TTC549 (cell line): ENCODE data around the gene CNTN1.

Experiments used
- FAIRE-seq: peaks from 2 replicates; lab custom pipeline; 2012; peaks lifted over from hg19 to GRCh38; lab: Jason Lieb, UNC

CNTN1 gene

DNA sequence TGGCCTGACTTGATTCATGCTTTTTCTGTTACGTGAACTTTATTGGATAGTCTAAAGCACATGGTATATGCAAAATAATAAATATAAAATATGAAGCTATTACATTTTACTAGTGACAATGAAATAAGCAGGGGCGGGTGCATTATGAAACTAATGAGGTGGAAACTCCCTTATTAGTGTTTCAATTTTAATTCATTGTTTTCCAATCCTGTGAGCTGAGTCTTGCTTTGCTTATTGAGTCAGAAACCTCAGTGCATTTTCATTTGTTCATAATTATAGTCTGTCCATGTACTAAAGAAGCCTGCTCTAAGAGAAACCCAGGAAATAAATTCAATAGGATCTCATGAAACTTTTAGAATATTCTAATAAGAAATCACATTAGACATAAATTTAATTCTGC, 78.5 kb downstream of the CNTN1 start:
- no peak for FAIRE-seq

DNA sequence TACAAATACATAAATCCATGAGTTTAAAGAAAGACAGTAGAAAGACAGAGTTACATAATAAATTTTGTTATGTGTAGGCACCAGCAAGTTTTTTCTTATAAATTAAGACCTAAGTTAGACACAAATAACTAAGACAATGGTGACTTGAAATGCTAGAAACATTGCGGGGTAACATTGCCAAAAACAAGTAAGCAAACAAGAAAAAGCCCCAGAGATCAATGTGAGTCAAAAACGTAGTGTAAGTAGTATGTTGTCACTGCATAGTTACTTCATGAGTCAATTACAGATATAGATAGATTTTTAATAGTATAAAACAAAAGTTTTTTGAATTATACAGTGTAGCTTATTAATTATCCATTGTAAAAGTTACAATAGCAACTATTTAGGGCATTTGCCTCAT, 83.4 kb downstream of the CNTN1 start:
- FAIRE-seq, result no peak

DNA sequence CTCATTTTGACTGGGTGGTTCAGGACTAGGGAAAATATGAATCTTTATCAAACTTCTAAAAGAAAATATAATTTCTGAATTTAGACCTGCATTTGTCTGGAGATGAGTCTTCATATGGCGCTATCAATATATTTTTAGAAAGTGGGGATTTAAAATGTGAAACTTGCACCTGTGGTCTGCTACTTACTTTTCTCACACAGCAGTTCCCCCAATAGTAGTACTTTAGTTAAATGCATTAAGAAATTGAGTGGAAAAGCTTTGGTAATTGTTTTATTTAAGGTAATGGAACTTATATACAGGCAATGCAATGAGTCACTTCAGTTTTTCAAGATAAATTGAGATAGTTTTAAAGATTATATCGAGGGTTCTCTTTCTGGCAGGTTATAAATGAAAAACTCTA, 91.9 kb downstream of the CNTN1 start:
- no peak for FAIRE-seq

DNA sequence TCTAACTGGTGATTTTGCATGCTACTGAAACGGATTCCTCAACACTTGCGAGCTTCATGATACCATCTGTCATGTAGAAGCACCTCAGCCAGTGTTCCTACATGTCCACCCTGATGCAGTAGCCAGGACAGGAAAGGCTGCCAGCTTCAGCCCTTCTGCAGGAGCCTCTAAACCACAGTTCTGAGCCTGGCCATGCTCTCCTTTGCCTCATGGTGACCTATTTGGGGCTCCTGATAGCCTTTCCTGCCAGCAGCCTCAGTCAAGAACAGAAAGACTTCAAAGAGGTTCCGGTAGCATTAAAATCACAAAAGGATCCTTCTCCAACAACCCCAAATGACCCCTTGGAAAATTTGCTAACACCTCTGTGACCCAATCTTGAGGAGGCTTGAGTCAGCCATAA, 96.0 kb downstream of the CNTN1 start:
- FAIRE-seq, result no peak

DNA sequence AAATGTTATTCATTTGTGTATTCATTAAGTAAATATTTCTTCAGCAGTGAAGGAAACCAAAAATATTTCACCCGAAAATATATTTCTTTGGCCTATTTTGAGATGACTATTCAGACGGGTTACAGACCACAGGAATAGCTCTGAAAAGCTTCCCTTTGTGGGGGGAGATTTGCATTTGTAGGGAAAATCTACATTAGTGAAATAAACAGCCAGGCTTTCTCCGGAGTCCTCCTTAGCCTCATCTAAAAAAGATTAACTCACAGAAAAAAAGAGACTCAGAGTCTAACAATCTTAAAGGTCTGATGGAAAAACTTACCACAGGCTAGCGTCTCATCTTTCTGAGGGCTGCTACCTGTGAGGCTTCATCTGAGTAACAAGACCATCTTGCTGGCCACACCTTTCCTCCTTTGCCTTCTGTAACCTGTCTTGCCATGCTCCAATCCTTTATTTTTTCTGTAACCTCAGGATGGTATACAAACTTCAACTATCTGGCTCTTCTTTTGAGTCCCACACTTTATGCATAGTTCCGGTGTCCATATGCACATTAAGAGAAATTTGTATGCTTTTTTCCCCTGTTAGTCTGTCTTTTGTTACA, 100.7 kb downstream of the CNTN1 start:
- no peak for FAIRE-seq

DNA sequence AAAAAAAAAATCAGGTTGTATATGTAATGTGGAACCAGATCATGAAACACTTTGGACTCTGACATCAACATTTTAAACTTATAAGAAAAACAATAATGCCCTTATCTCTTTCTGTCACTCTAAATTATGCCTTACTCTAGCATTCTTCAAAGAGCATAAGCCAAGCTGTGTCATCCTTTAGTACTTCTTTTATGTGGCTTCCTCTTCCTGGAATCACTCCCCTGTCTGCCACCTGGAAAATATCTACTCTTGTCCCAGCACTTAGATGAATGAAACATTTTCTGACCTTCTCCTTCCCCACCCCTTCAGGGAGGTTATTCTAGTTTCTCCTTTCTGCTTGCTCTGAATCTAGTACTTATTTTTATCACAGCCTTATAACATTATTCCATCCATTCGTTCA, 101.2 kb downstream of the CNTN1 start:
- no peak for FAIRE-seq

DNA sequence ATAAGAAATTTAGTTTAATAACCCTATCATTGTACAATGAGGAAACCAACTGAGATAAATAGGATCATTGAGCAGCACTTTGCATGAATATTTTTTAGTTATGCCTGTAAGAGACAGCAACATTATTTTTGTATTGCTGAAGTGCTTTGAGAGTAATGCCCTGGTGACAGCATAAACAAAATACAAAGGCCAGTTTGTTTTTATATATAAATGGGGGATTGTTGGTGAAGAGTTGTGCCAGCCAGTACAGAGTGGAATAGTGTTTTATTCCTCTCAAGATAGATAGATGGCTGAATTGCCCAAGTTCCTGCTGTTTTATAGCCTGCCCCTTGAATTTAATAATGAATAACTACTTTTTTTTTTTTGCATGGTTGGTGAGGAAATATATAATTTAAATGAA, 101.8 kb downstream of the CNTN1 start:
- FAIRE-seq, result no peak

DNA sequence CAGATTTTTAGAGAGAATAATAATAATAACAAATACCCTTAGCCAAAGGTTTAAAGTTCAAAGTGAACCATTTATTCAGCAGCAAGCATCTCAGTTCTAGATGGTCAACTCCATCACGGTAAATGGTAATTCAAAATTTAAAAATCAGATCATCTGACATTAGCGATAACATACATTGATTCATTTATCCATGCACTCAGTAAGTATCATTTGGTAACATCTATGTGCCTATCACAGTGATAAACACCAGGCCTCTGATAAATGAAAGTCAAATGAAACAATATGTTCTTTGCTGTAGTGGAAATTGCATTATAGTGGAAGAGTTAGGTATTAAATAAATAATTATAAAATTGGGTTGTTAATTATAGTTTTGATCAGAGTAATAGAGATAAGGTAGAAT, 108.8 kb downstream of the CNTN1 start:
- FAIRE-seq, result no peak

DNA sequence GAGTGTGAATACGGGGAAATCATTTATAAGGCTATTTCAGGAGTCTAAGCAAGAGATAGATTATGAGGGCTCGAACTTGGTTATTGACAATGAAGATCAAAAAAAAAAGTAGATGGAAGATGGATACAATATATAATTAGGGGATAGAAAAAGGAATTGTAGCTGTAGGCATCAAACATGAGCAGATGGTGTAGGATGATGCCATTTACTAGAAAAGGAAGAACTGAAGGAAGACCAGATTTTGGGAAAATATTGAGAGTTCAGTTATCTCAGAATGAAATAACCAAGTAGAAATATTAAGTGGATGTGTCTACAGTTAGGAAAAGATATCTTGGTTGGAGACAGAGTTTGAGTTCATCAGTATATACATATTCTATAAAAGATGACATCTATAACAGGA, 109.6 kb downstream of the CNTN1 start:
- FAIRE-seq, result no peak

DNA sequence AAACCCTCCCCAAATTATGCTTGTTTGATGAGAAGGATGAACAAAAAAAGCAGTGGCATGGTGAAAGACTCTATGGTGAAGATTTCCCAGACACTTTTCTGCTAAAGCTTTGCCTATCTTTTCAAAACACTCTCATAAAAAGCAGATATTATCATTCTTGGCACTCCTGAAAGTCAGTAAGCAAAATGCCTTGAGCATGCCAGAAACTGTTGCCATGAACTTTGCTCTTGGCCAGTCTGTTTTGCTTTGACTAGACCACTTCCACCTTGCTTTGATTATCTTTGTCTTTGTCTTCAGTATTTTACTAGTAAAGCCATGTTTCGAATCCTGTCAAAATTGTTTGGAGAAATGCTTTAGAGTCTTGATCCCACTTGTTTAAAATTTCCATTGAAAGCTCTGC, 110.4 kb downstream of the CNTN1 start:
- FAIRE-seq, result no peak

DNA sequence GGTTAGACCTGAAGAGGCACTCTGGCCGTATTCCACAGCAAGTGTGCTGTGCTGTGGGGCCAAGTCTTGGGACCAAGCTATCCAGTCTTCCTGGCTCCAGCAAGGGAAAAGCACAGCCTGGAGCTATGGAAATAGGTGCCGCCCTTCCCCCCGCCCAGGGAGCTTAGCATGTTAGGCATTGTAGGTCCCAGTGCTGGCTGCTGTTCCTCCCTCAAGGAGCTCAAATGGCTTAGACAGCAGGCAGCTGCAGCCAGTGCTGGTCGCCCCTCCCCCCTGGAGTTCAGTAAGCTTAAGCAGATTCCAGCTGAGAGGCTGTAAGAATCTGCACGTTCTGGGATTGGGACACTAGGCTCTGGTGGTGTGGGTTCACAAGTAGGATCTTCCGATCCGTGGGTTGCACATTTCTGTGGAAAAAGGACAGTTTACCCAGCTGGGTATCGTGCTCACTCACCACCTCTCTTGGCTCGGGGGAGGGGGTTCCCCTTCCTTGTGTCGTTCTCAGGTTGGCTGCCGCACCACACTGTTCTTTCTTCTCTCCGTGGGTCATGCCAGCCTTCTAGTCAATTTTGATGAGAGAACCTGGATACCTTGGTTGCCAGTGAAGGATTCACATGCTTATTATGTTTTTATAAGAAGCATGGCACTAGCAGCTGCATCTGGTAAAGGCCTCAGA, 127.3 kb downstream of the CNTN1 start:
- no peak for FAIRE-seq

DNA sequence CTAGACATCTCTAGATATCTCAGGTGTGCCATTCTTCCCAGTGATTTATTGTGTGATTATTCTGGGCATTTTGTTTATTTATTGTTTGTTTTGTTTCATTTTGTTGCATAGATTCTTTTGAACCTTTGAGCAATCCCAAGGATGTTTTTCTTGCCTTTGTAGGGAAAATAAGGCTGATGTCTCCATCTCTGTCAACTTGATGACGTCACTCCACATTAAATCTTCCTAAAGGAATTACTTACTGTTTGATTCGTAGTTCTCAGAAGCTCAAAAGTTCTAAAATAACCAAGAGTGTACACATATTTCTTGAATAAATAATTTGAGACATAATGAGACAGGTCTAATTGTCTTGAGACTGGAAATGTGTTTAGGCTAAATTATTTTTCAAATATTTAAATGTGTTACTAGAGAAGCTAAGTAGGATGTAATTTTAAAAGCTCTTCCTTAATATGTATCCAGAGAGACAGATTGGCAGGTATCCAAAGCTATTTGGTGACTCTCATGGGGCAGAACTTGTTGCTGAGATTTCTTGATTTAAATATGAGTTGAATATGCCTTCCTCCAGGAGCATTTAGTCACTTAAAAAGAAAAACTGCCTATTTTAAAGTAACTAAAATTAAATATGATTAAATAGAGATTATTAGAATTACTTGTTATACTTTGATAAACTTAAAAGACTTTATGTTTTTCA, 128.7 kb downstream of the CNTN1 start:
- no peak for FAIRE-seq

DNA sequence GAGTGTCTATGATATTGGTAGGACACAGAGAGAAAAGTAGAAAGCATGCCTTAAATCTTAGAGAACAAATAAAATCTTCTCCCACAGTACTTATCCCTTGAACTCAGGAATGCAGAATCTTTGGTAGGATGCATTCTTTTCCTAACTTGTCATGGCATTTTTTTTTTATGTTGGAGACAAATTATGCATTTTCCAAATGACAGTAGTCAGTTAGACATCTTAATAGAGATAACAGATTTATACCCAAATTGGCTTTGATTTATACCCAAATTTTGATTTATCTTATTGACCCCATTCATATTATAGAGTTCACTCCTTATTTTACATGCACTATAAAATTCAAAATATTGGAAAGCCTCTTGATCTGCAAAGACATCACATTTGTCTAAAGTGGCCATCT, 132.9 kb downstream of the CNTN1 start:
- no peak for FAIRE-seq

DNA sequence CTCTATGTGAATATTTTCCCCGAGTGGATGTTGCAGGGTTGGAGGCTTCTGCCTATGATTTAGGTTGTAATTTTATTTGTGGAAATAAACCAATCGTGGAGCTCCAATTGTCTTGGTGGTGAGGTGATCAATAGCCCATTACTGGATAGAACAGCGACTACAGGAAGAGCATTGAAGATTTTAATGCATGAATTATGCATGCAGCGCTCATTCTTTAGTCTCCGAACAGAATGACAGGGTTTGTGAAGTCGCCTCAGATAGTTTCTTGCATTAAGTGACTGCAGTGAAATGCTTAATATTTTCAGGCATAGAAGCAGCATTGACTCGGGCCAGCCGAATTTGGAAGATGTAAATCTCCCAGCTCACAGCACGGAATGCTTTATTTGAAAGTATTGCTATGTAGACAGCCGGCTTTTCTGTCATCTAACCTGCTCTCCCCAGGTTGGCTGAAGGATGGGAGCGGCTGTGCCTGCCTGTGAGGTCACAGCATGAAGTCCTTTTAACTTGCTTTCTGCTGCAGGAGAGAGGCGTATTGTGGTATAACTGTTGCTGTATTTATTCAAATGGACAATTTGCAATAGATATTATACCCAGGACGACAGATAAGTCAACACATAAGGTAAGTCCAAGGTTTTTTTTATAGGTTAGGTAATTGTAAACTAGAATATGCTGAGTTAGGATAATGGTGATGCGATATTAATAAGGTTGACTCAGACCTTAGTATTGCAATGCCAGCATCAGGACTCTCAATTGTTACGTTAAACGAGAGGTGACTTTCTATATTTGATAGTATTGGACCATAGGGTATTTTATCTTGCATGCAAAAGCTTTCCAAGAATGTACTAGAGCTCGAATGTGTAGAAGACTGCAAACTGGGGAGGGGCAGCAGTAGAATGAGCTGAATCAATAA, 135.7 kb downstream of the CNTN1 start:
- FAIRE-seq, result no peak

DNA sequence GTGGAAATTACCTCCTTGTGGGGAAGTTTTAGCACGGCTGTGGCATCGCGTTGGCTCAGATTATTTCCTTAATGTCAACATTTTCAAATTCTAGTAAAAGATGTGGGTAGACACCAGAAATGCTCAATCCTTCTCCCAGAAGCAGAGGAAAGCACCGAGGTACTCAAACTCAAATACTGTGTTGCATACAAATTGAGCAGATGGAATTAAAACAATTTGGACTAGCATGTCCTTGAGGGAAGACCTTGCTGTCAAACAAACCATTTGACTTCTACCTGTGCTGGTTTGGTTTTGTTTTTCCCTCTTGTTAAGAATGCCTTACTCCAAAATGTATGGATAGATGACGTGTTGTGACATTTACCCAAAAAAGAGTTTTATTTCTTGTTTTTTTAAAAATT, 136.4 kb downstream of the CNTN1 start:
- no peak for FAIRE-seq

DNA sequence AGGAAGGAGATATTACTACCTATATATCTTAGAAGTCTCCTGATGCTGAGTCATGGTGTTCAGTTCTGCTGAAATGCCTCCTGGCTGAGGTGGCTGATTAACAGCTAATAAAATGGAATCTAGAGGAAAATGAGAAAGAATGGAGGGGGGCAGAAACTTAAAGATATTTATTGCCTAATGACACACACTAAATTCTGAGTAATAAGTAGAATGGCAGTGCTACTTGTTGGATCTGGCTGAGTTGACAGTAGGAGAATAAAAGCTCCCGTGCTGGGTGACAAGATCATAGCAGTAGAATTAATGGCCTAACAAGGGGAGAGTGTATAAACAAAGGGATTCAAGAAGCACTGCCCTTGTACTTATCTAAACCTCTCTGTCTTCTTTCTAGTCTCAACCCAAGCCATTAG, 137.5 kb downstream of the CNTN1 start:
- no peak for FAIRE-seq

DNA sequence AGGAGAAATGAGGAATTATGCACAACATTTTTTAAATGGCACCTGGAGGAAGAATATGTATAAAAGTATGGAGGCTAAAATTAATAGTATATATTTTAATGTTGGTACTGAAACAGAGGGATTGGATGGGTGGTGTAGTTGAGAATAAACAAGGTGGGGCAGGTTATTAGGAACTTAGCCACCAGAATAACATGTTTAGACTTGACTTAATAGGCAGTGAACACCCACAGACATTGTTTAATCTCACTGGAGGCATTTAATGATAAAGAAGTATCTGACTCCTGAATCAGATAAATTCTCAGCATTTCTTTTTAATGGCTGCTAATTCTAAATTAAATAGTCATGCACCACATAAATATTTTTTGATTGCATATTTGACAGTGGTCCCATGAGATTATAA, 139.7 kb downstream of the CNTN1 start:
- no peak for FAIRE-seq

DNA sequence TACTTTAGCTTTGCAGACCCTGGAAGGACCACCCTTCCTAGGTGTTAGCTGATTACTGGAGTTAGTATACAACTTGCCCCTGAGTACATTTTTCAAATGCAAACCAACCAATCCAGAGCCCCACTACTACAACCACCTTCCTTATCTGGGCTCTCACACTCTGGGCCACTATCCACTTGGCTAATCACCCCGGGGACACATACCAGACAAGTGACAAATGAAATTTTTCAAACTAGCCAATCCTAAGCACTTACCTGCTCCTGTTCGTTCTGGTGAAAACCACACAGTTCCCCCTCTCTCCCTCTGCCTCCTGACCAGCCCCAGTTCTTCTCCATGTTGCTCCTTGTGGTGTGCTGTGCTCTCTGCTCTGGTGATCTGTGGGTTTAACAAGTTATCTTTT, 140.4 kb downstream of the CNTN1 start:
- FAIRE-seq, result no peak

DNA sequence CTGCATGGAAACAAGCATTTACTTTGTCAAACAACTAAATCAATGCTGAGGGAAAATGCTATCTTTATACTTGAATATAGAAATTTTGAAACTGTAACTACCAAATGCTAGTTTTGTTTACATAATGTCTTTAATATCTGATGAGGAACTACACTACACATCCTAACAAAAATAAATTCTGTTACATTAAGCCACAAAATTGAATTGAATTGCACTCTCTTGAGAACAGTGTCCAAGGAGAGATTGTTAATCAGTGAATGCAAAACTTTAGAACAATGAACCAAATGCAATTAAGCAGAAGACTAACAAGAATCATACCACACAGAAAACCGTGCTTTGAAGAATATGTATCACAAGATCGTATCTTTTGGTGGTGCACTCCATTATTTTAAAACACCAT, 141.6 kb downstream of the CNTN1 start:
- no peak for FAIRE-seq

DNA sequence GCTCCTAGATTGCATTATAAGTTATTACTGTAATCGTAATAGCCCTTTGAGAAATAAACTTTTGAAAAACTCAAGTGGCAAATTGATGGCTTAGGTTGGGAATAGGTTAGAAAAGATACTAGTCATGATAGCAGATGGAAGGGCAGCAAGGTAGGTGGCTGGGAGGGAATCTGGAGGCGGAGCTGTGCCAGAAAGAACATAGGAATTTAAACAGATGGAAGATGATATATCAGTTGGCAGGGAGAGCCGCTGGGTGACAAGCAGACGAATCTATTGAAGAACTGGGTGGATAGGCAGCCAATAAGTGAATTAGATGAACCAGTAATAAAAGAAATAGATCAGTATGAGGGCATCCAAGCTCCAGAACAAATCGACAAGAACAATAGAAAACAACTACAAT, 142.1 kb downstream of the CNTN1 start:
- FAIRE-seq, result no peak

DNA sequence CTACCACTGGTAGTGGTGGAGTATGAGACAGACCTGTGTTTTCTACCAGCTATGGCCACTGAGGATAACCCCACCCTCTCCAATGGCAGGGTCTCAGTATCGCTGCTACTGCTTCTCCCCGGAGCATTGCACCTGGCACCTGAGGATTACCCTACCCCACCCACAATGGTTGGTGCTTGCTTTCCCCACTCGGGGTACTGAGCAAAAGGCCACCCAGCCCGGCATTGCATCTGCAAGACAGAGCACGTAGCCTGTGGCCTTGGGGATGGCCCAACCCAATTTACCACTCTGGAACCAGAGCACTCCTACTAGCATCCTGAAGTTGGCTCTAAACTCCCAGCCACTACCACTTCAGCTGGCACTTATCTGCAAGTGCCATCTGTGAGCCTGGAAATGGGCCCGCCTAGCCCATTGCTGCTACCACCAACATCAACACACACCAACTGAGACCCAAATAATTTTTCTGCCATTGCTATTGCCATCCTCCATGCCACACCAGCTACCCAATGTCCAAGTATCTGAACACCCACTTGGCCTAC, 145.7 kb downstream of the CNTN1 start:
- no peak for FAIRE-seq

DNA sequence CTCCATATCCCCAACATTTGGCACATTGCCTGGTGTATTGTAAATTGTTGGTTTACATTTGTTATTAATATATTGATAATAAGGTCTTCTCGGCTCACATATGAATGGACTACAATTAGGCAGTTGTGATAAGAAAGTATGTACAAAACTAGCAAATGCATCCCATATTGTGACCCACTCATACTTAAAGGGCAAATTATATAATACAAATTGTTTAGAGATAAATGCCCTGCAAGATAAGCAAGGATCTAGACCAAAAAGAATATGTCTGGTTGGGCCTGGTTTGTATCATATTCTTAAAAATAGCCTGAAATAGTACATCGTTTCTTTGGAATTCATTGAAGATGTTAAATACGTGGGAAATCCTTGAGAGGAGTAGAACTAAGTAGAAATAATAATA, 151.3 kb downstream of the CNTN1 start:
- no peak for FAIRE-seq

DNA sequence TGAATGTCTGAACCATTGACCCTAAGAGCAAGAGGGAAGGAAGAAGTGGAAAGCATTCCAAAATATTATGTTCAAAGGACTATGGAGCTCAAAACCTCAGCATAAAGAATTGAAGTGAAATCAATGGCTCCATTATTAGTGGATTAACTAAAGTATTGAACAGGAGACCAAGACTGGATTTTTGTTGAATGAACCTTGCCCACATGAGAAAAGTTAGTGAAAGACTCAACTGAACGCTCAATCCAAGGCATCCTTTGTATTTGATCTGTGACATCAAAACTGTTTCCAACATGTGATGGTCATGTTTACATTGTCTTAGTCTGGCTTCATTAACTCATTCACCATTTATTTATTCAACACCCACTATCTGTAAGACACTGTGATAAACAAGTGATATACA, 161.0 kb downstream of the CNTN1 start:
- no peak for FAIRE-seq
